Muscle of leg (tissue), 11 donors: Measurements from ENCODE around the gene JARID2. TPM values are rescaled to one million over a fixed set of nuclear protein-coding genes. Genes with fewer than 3 reads are reported as not detected.

Source experiments
- DNase-seq: peaks from one replicate; pipeline ENCODE4 v3.0.0; 2013
- H3K27ac ChIP-seq: one replicate; pipeline ENCODE4 v1.5.1; 2013; ENCODE audit warnings: mild to moderate bottlenecking, low read length, control low read depth
- H3K27me3 ChIP-seq: one replicate; pipeline ENCODE4 v1.6.1; 2013; ENCODE audit warnings: low read length; ENCODE audit not compliant: control insufficient read depth, insufficient read depth
- H3K36me3 ChIP-seq: one replicate; pipeline ENCODE4 v1.6.1; 2013; ENCODE audit warnings: low read length; ENCODE audit not compliant: control insufficient read depth, insufficient read depth
- H3K4me1 ChIP-seq: one replicate; pipeline ENCODE4 v1.6.1; 2013; ENCODE audit warnings: low read length; ENCODE audit not compliant: control insufficient read depth, insufficient read depth
- H3K4me3 ChIP-seq: one replicate; pipeline ENCODE4 v1.5.1; 2013; ENCODE audit warnings: low read length, control low read depth
- H3K9me3 ChIP-seq: replicated peaks from 2 replicates; pipeline ENCODE4 v1.6.1; 2013; ENCODE audit warnings: low read depth, low read length; ENCODE audit not compliant: control insufficient read depth
- WGBS: methylation state at CpG from one replicate; pipeline ENCODE4 v1.1.5; 2013; ENCODE audit warnings: missing lambda C conversion rate; ENCODE audit not compliant: insufficient coverage; 5-methylcytosine and 5-hydroxymethylcytosine counted together
- polyA plus RNA-seq, 8 donors: library from polyadenylated mRNA; unstranded; fragments of 120-200 nt; gene quantifications; one replicate each; pipeline versions ENCODE4 v1.2.1 to v1.2.3, GENCODE V29; 2013; ENCODE audit warnings: inconsistent platforms in 1 of 8, low replicate concordance in 1 of 8; ENCODE audit not compliant: insufficient read length in 8 of 8, insufficient read depth in 1 of 8
- total RNA-seq: library from RNA; stranded (reverse); fragments of 120-200 nt; gene quantifications from one replicate; pipeline ENCODE4 v1.2.4, GENCODE V29; 2013

The JARID2 gene
- total and polyA plus RNA-seq, 9 donors, result 9.8 to 15.3 (median 13.2) TPM

- H3K27me3 ChIP-seq, result no peaks in the 10 kb centered on the region
- H3K36me3 ChIP-seq, result no peaks in the 10 kb centered on the region
- H3K4me3 ChIP-seq, result no peak overlapping the region
- H3K4me1 ChIP-seq, result peaks cover 16% of the 10 kb centered on the region
- H3K27ac ChIP-seq, result no peak overlapping the region
- DNase-seq, result no peak
- no CpG with 5 or more reads among the region's 2 CpGs for WGBS
- peaks cover 5% of the 10 kb centered on the region for H3K9me3 ChIP-seq
These were observed 189.0 kb downstream of the JARID2 start for GRCh38 chr6:15434823-15435380.

- Histone ChIP-seq H3K36me3 (no peaks in the 10 kb centered on the region), H3K4me1 (peaks cover 18% of the 10 kb centered on the region), H3K27me3 (no peaks in the 10 kb centered on the region), H3K4me3 (no peak overlapping the region), H3K27ac (no peak overlapping the region), H3K9me3 (peaks cover 5% of the 10 kb centered on the region)
- WGBS, result no CpG with 5 or more reads among the region's 1 CpG
- no peak for DNase-seq
These were observed 189.6 kb downstream of the JARID2 start for GRCh38 chr6:15435468-15435867.

GRCh38 chr6:15436451-15436850 lies 190.6 kb downstream of the JARID2 start:
- no peak overlapping the region for H3K27ac ChIP-seq
- DNase-seq, result no peak
- peaks cover 13% of the 10 kb centered on the region for H3K4me1 ChIP-seq
- H3K4me3 ChIP-seq, result no peak overlapping the region
- peaks cover 5% of the 10 kb centered on the region for H3K9me3 ChIP-seq
- H3K27me3 ChIP-seq, result no peaks in the 10 kb centered on the region
- no peaks in the 10 kb centered on the region for H3K36me3 ChIP-seq
- 74% methylated on average over 2 of the region's 3 CpGs for WGBS

GRCh38 chr6:15437090-15437635 lies 191.3 kb downstream of the JARID2 start:
- H3K36me3 ChIP-seq, result no peaks in the 10 kb centered on the region
- WGBS, result no CpG with 5 or more reads among the region's 3 CpGs
- H3K4me3 ChIP-seq, result no peak overlapping the region
- no peak for DNase-seq
- H3K27me3 ChIP-seq, result no peaks in the 10 kb centered on the region
- peaks cover 12% of the 10 kb centered on the region for H3K4me1 ChIP-seq
- peaks cover 5% of the 10 kb centered on the region for H3K9me3 ChIP-seq
- H3K27ac ChIP-seq, result no peak overlapping the region

- no CpG with 5 or more reads among the region's 3 CpGs for WGBS
- H3K27me3 ChIP-seq, result no peaks in the 10 kb centered on the region
- peak; percentile 44 for DNase-seq
- peaks cover 9% of the 10 kb centered on the region for H3K4me1 ChIP-seq
- H3K4me3 ChIP-seq, result no peak overlapping the region
- no peak overlapping the region for H3K27ac ChIP-seq
- H3K36me3 ChIP-seq, result no peaks in the 10 kb centered on the region
- H3K9me3 ChIP-seq, result peaks cover 4% of the 10 kb centered on the region
These were observed 193.6 kb downstream of the JARID2 start for GRCh38 chr6:15439410-15440025.

- no peak overlapping the region for H3K27ac ChIP-seq
- H3K36me3 ChIP-seq, result no peaks in the 10 kb centered on the region
- 69% methylated on average over 7 of the region's 9 CpGs for WGBS
- H3K4me3 ChIP-seq, result no peak overlapping the region
- peaks cover 13% of the 10 kb centered on the region for H3K4me1 ChIP-seq
- DNase-seq, result no peak
- H3K27me3 ChIP-seq, result no peaks in the 10 kb centered on the region
- peaks cover 3% of the 10 kb centered on the region for H3K9me3 ChIP-seq
These were observed 194.2 kb downstream of the JARID2 start for GRCh38 chr6:15440040-15440439.

GRCh38 chr6:15441215-15441868 lies 195.5 kb downstream of the JARID2 start:
- DNase-seq, result peak; percentile 83
- Histone ChIP-seq H3K27ac (no peak overlapping the region), H3K9me3 (no peaks in the 10 kb centered on the region), H3K27me3 (no peaks in the 10 kb centered on the region), H3K4me1 (peaks cover 19% of the 10 kb centered on the region), H3K36me3 (no peaks in the 10 kb centered on the region), H3K4me3 (no peak overlapping the region)
- WGBS, result no CpG with 5 or more reads among the region's 7 CpGs

GRCh38 chr6:15441981-15442380 lies 196.1 kb downstream of the JARID2 start:
- DNase-seq, result no peak
- Histone ChIP-seq H3K9me3 (no peaks in the 10 kb centered on the region), H3K27ac (no peak overlapping the region), H3K4me1 (peaks cover 19% of the 10 kb centered on the region), H3K27me3 (no peaks in the 10 kb centered on the region), H3K4me3 (no peak overlapping the region), H3K36me3 (no peaks in the 10 kb centered on the region)
- WGBS, result no CpG with 5 or more reads among the region's 4 CpGs

- Histone ChIP-seq H3K27ac (no peak overlapping the region), H3K4me3 (no peak overlapping the region), H3K27me3 (no peaks in the 10 kb centered on the region), H3K36me3 (no peaks in the 10 kb centered on the region), H3K9me3 (no peaks in the 10 kb centered on the region), H3K4me1 (peaks cover 19% of the 10 kb centered on the region)
- WGBS, result no CpG with 5 or more reads among the region's 6 CpGs
- no peak for DNase-seq
These were observed 196.6 kb downstream of the JARID2 start for GRCh38 chr6:15442467-15442866.

- no peak overlapping the region for H3K4me3 ChIP-seq
- H3K27ac ChIP-seq, result no peak overlapping the region
- H3K27me3 ChIP-seq, result no peaks in the 10 kb centered on the region
- no peaks in the 10 kb centered on the region for H3K36me3 ChIP-seq
- no peak for DNase-seq
- WGBS, result 50% methylated on average over 1 of the region's 5 CpGs
- H3K9me3 ChIP-seq, result no peaks in the 10 kb centered on the region
- H3K4me1 ChIP-seq, result peaks cover 19% of the 10 kb centered on the region
These were observed 197.4 kb downstream of the JARID2 start for GRCh38 chr6:15443119-15443830.
